PC-3 (cell line): ENCODE data around the gene NPIPB6. TPM values are rescaled to one million over a fixed set of nuclear protein-coding genes. Genes with fewer than 3 reads are reported as not detected.

ENCODE experiments used
- ATAC-seq: fragments of 200-7000 bp; cut with Tn5 transposase; 2 replicates; pipeline ENCODE4 v1.9.1; 2020; ENCODE audit warnings: mild to moderate bottlenecking, moderate library complexity
- BruUV-seq: library from RNA; stranded (reverse); fragments of 400-500 nt; replicated peaks from 2 replicates; lab custom pipeline; 2021; lab: Mats Ljungman, UMichigan
- CTCF ChIA-PET: fragments of 300-600 bp; sonication (Branson Sonifier 250); formaldehyde crosslinking; loops from one replicate; lab custom pipeline; 2022; ENCODE audit warnings: antibody characterized with exemption; lab: Charles Lee
- POLR2A ChIA-PET: fragments of 300-600 bp; sonication (Branson Sonifier 250); formaldehyde crosslinking; loops from one replicate; lab custom pipeline; 2022; ENCODE audit warnings: antibody characterized with exemption; ENCODE audit not compliant: unreplicated experiment; lab: Charles Lee
- DNase-seq: peaks from one replicate; pipeline ENCODE4 v3.0.0-alpha.2; 2015
- H2AFZ ChIP-seq: fragments of 300-600 bp; sonication (generic); 2 replicates; pipeline ENCODE4 v1.6.0; 2016; ENCODE audit warnings: antibody characterized with exemption, low read length
- H3F3A ChIP-seq: fragments of 300-600 bp; sonication (generic); one replicate; pipeline ENCODE4 v1.6.0; 2017; ENCODE audit warnings: antibody characterized with exemption, low read length, control low read depth, mild to moderate bottlenecking; ENCODE audit not compliant: unreplicated experiment
- H3K27ac ChIP-seq: fragments of 300-600 bp; sonication (generic); 2 replicates; pipeline ENCODE4 v1.5.1; 2016; ENCODE audit warnings: mild to moderate bottlenecking, low read length
- H3K27me3 ChIP-seq: fragments of 300-600 bp; sonication (generic); 2 replicates; pipeline ENCODE4 v1.6.1; 2016; ENCODE audit warnings: low read length, mixed read lengths
- H3K36me3 ChIP-seq: fragments of 300-600 bp; sonication (generic); 2 replicates; pipeline ENCODE4 v1.6.1; 2016; ENCODE audit warnings: low read depth, mixed run types, low read length, mixed read lengths
- H3K4me1 ChIP-seq: fragments of 300-600 bp; sonication (generic); 2 replicates; pipeline ENCODE4 v1.5.1; 2016; ENCODE audit warnings: low read length; ENCODE audit not compliant: insufficient read depth
- H3K4me2 ChIP-seq: fragments of 300-600 bp; sonication (generic); 2 replicates; pipeline ENCODE4 v1.6.0; 2016; ENCODE audit warnings: low read length
- H3K4me3 ChIP-seq: fragments of 300-600 bp; sonication (generic); 2 replicates; pipeline ENCODE4 v1.5.1; 2016; ENCODE audit warnings: mild to moderate bottlenecking, low read length, mixed read lengths
- H3K79me2 ChIP-seq: fragments of 300-600 bp; sonication (generic); 2 replicates; pipeline ENCODE4 v1.6.1; 2017; ENCODE audit warnings: low read length, mixed read lengths
- H3K9ac ChIP-seq: fragments of 300-600 bp; sonication (generic); 2 replicates; pipeline ENCODE4 v1.6.0; 2016; ENCODE audit warnings: mild to moderate bottlenecking, low read length
- H3K9me2 ChIP-seq: fragments of 300-600 bp; sonication (generic); replicated peaks from 2 replicates; pipeline ENCODE4 v1.6.1; 2016; ENCODE audit warnings: mixed run types, low read length, mixed read lengths
- H3K9me3 ChIP-seq: fragments of 300-600 bp; sonication (generic); 2 replicates; pipeline ENCODE4 v1.6.1; 2016; ENCODE audit warnings: low read length, mixed read lengths
- H4K20me1 ChIP-seq: fragments of 300-600 bp; sonication (generic); 2 replicates; pipeline ENCODE4 v1.6.1; 2016; ENCODE audit warnings: low read length, mixed read lengths
- CTCF ChIP-seq: fragments of 300-600 bp; sonication (generic); conservative IDR thresholded peaks from 2 replicates; pipeline ENCODE4 v1.5.1; 2017; ENCODE audit warnings: antibody characterized with exemption, low read depth, mild to moderate bottlenecking, low read length
- EZH2 ChIP-seq: fragments of 300-600 bp; sonication (generic); IDR thresholded peaks from one replicate; pipeline ENCODE4 v1.6.1; 2017; ENCODE audit warnings: antibody characterized with exemption, mild to moderate bottlenecking, low read length; ENCODE audit not compliant: unreplicated experiment
- EZH2phosphoT487 ChIP-seq: fragments of 300-600 bp; sonication (generic); IDR thresholded peaks from 2 replicates; pipeline ENCODE4 v1.6.1; 2018; ENCODE audit warnings: mild to moderate bottlenecking, antibody characterized with exemption, low read length, borderline replicate concordance
- intact Hi-C: fragments of 100-400 bp; cut with micrococcal nuclease; formaldehyde crosslinking; loops from 2 replicates; pipeline ENCODE4 v1.9.0; 2023
- total RNA-seq: library from RNA; depleted of rRNA; stranded (reverse); fragments of >200 nt; gene quantifications from 2 replicates; pipeline ENCODE4 v1.2.3, GENCODE V29; 2014

The NPIPB6 gene
- total RNA-seq, 1 experiment from 2014 or later, result 2.5 TPM

GRCh38 chr16:28310796-28311195 lies 52.5 kb downstream of the NPIPB6 start:
- no peak for TF ChIP-seq EZH2phosphoT487
- no peak for TF ChIP-seq CTCF
- no peak for DNase-seq
- ChIA-PET CTCF (interaction anchor here (1.0 kb wide), 1 partner anchor 10 kb away, joined by 3 read pairs; no protein-coding TSS in a partner anchor), POLR2A (no interaction called here)
- no peaks in the 10 kb centered on the region for H3K9me3 ChIP-seq
- H3F3A ChIP-seq, result no peaks in the 10 kb centered on the region
- H3K4me1 ChIP-seq, result no peaks in the 10 kb centered on the region
- no peaks in the 10 kb centered on the region for H3K79me2 ChIP-seq
- no peak for ATAC-seq
- H3K9ac ChIP-seq, result no peak overlapping the region
- no peak overlapping the region for H3K4me3 ChIP-seq
- H2AFZ ChIP-seq, result no peak overlapping the region
- intact Hi-C loops, result no loop called here
- no peaks in the 10 kb centered on the region for H3K9me2 ChIP-seq
- H3K36me3 ChIP-seq, result no peaks in the 10 kb centered on the region
- H3K27me3 ChIP-seq, result no peaks in the 10 kb centered on the region
- no peaks in the 10 kb centered on the region for H4K20me1 ChIP-seq
- BruUV-seq, result no TSS peak
- H3K4me2 ChIP-seq, result no peak overlapping the region
- H3K27ac ChIP-seq, result no peak overlapping the region

GRCh38 chr16:28309811-28310311 lies 53.4 kb downstream of the NPIPB6 start:
- no peak overlapping the region for H3K9ac ChIP-seq
- H3K4me1 ChIP-seq, result no peaks in the 10 kb centered on the region
- ChIA-PET CTCF (no interaction called here), POLR2A (no interaction called here)
- H3K36me3 ChIP-seq, result no peaks in the 10 kb centered on the region
- ATAC-seq (no peak), DNase-seq (no peak)
- H3K27me3 ChIP-seq, result no peaks in the 10 kb centered on the region
- intact Hi-C loops, result no loop called here
- no peak overlapping the region for H3K4me3 ChIP-seq
- no peak overlapping the region for H3K4me2 ChIP-seq
- no TSS peak for BruUV-seq
- H3K79me2 ChIP-seq, result no peaks in the 10 kb centered on the region
- H3K9me3 ChIP-seq, result no peaks in the 10 kb centered on the region
- H3K9me2 ChIP-seq, result no peaks in the 10 kb centered on the region
- no peaks in the 10 kb centered on the region for H4K20me1 ChIP-seq
- H3K27ac ChIP-seq, result no peak overlapping the region
- no peak for TF ChIP-seq EZH2
- no peak for TF ChIP-seq EZH2phosphoT487
- TF ChIP-seq CTCF, result no peak
- no peaks in the 10 kb centered on the region for H3F3A ChIP-seq
- no peak overlapping the region for H2AFZ ChIP-seq

- DNase-seq (no peak), ATAC-seq (no peak)
- H3K9me2 ChIP-seq, result no peaks in the 10 kb centered on the region
- no peaks in the 10 kb centered on the region for H3K27me3 ChIP-seq
- TF ChIP-seq EZH2 (no peak), EZH2phosphoT487 (no peak)
- no peaks in the 10 kb centered on the region for H3K79me2 ChIP-seq
- H3K9ac ChIP-seq, result no peak overlapping the region
- H3K4me2 ChIP-seq, result no peak overlapping the region
- no peaks in the 10 kb centered on the region for H3K9me3 ChIP-seq
- H3K4me1 ChIP-seq, result no peaks in the 10 kb centered on the region
- H3K27ac ChIP-seq, result no peak overlapping the region
- no peaks in the 10 kb centered on the region for H3F3A ChIP-seq
- no peak overlapping the region for H3K4me3 ChIP-seq
- ChIA-PET CTCF (no interaction called here), POLR2A (no interaction called here)
- intact Hi-C loops, result no loop called here
- no peaks in the 10 kb centered on the region for H4K20me1 ChIP-seq
- H3K36me3 ChIP-seq, result no peaks in the 10 kb centered on the region
- no TSS peak for BruUV-seq
- H2AFZ ChIP-seq, result no peak overlapping the region
These were observed 54.3 kb downstream of the NPIPB6 start for GRCh38 chr16:28308794-28309584.
